DMS53 (cell line): ENCODE data around the gene FTCD.
"Not testable (repeated sequence)": the region's sequence is repeated elsewhere in the genome, so short reads cannot be mapped to it uniquely, and the experiment has no call there.

Experiments used
- DNase-seq: peaks from one replicate; lab custom pipeline; 2025; lab: John Stamatoyannopoulos, UW

FTCD gene

GRCh38 chr21:46155514-46156377 lies at the start of gene FTCD:
Gene FTCD, minus strand, starts transcription at chr21:46155579. Its CDS starts 56 bp downstream, at chr21:46155523.
- no peak for DNase-seq

- DNase-seq: no peak
These were observed 49.8 kb upstream of the FTCD start for GRCh38 chr21:46205166-46205565.

- DNase-seq: no peak
These were observed 47.8 kb upstream of the FTCD start for GRCh38 chr21:46203203-46203600.

- no peak for DNase-seq
These were observed 47.3 kb upstream of the FTCD start for GRCh38 chr21:46202592-46203202.

- not testable (repeated sequence) for DNase-seq
These were observed 45.8 kb upstream of the FTCD start for GRCh38 chr21:46200877-46201803.

- no peak for DNase-seq
These were observed 44.3 kb upstream of the FTCD start for GRCh38 chr21:46199436-46200373.

- DNase-seq: no peak
These were observed 41.4 kb upstream of the FTCD start for GRCh38 chr21:46196733-46197132.

- DNase-seq: no peak
These were observed 40.3 kb upstream of the FTCD start for GRCh38 chr21:46195595-46196195.

- DNase-seq: no peak
These were observed 39.3 kb upstream of the FTCD start for GRCh38 chr21:46194374-46195334.

GRCh38 chr21:46193829-46194373 lies 38.5 kb upstream of the FTCD start:
- no peak for DNase-seq

- no peak for DNase-seq
These were observed 36.6 kb upstream of the FTCD start for GRCh38 chr21:46191686-46192575.

GRCh38 chr21:46191257-46191685 lies 35.9 kb upstream of the FTCD start:
- DNase-seq: no peak

- DNase-seq: no peak
These were observed 35.2 kb upstream of the FTCD start for GRCh38 chr21:46190491-46191131.

GRCh38 chr21:46189959-46190490 lies 34.6 kb upstream of the FTCD start:
- no peak for DNase-seq

GRCh38 chr21:46189213-46189958 lies 34.0 kb upstream of the FTCD start:
- DNase-seq: peak; percentile 23
